Liver (tissue), 3 donors: ENCODE measurements around the gene CDC42BPA.

Experiments
- EGR1 ChIP-seq, 2 donors: IDR thresholded peaks; 2 replicates each; pipeline ENCODE4 v1.6.1; 2016 to 2018; ENCODE audit warnings: antibody characterized with exemption in 2 of 2, low read depth in 2 of 2
- GABPA ChIP-seq, 2 donors: IDR thresholded peaks in 1 of 2; conservative IDR thresholded peaks in 1 of 2; 2 replicates each; pipeline ENCODE4 v1.6.1; 2016; ENCODE audit warnings: antibody characterized with exemption in 2 of 2, mild to moderate bottlenecking in 1 of 2, moderate library complexity in 1 of 2
- HNF4G ChIP-seq: IDR thresholded peaks from 2 replicates; pipeline ENCODE4 v1.6.1; 2016; ENCODE audit warnings: antibody characterized with exemption
- JUND ChIP-seq, 2 donors: IDR thresholded peaks; 2 replicates each; pipeline ENCODE4 v1.6.1; 2016; ENCODE audit warnings: antibody characterized with exemption in 2 of 2
- TAF1 ChIP-seq: conservative IDR thresholded peaks from 2 replicates; pipeline ENCODE4 v1.6.1; 2016; ENCODE audit warnings: antibody characterized with exemption, mild to moderate bottlenecking
- YY1 ChIP-seq: IDR thresholded peaks from 2 replicates; pipeline ENCODE4 v1.6.1; 2016; ENCODE audit warnings: antibody characterized with exemption, mild to moderate bottlenecking
- TF ChIP-seq, protein P1 (sequence below): fragments of 150-350 bp; IDR thresholded peaks from 2 replicates; pipeline ENCODE4 v1.5.1; 2017; ENCODE audit warnings: improper control_type of control experiment, low read depth, low read length; ENCODE audit not compliant: missing input control
- TF ChIP-seq, protein P2 (sequence below): IDR thresholded peaks from 2 replicates; pipeline ENCODE4 v1.6.1; 2016; ENCODE audit warnings: antibody characterized with exemption
- TF ChIP-seq, protein P3 (sequence below): IDR thresholded peaks from 2 replicates; pipeline ENCODE4 v1.6.1; 2016; ENCODE audit warnings: antibody characterized with exemption, mild to moderate bottlenecking
- donor health status: healthy.
- donor health status: healthy.

DNA sequence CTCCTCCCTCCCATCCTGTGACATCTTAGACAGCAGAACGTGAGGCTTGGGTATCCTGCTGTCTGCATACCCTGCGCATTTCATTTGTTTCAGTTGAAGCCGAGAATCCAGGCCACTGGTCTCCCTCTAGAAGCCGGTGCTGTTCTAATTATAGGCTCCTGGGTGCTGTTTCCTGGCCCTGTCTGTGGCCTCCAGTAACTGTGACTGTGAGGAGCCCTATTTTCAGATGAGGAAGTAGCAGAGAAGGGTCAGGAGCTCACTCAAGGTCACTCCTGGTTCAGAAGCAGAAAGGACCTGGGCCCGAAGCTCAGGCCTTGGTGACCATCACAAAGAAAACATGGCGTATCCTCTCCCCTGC is 354.2 kb downstream of the CDC42BPA start:
- TF ChIP-seq GABPA (IDR thresholded peaks at IDR 0.05 in 1 of 2, conservative IDR thresholded peaks at IDR 0.05 in 1 of 2) (no peak), JUND (IDR thresholded peaks at IDR 0.05) (no peak), YY1 (no peak), HNF4G (no peak), TAF1 (no peak), EGR1 (IDR thresholded peaks at IDR 0.05; ENCODE audit: low read depth in 2 of 2) (no peak)
- TF ChIP-seq, protein P1, sequence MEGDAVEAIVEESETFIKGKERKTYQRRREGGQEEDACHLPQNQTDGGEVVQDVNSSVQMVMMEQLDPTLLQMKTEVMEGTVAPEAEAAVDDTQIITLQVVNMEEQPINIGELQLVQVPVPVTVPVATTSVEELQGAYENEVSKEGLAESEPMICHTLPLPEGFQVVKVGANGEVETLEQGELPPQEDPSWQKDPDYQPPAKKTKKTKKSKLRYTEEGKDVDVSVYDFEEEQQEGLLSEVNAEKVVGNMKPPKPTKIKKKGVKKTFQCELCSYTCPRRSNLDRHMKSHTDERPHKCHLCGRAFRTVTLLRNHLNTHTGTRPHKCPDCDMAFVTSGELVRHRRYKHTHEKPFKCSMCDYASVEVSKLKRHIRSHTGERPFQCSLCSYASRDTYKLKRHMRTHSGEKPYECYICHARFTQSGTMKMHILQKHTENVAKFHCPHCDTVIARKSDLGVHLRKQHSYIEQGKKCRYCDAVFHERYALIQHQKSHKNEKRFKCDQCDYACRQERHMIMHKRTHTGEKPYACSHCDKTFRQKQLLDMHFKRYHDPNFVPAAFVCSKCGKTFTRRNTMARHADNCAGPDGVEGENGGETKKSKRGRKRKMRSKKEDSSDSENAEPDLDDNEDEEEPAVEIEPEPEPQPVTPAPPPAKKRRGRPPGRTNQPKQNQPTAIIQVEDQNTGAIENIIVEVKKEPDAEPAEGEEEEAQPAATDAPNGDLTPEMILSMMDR: no peak
- TF ChIP-seq, protein P2, sequence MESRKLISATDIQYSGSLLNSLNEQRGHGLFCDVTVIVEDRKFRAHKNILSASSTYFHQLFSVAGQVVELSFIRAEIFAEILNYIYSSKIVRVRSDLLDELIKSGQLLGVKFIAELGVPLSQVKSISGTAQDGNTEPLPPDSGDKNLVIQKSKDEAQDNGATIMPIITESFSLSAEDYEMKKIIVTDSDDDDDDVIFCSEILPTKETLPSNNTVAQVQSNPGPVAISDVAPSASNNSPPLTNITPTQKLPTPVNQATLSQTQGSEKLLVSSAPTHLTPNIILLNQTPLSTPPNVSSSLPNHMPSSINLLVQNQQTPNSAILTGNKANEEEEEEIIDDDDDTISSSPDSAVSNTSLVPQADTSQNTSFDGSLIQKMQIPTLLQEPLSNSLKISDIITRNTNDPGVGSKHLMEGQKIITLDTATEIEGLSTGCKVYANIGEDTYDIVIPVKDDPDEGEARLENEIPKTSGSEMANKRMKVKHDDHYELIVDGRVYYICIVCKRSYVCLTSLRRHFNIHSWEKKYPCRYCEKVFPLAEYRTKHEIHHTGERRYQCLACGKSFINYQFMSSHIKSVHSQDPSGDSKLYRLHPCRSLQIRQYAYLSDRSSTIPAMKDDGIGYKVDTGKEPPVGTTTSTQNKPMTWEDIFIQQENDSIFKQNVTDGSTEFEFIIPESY: no peak
- TF ChIP-seq, protein P3, sequence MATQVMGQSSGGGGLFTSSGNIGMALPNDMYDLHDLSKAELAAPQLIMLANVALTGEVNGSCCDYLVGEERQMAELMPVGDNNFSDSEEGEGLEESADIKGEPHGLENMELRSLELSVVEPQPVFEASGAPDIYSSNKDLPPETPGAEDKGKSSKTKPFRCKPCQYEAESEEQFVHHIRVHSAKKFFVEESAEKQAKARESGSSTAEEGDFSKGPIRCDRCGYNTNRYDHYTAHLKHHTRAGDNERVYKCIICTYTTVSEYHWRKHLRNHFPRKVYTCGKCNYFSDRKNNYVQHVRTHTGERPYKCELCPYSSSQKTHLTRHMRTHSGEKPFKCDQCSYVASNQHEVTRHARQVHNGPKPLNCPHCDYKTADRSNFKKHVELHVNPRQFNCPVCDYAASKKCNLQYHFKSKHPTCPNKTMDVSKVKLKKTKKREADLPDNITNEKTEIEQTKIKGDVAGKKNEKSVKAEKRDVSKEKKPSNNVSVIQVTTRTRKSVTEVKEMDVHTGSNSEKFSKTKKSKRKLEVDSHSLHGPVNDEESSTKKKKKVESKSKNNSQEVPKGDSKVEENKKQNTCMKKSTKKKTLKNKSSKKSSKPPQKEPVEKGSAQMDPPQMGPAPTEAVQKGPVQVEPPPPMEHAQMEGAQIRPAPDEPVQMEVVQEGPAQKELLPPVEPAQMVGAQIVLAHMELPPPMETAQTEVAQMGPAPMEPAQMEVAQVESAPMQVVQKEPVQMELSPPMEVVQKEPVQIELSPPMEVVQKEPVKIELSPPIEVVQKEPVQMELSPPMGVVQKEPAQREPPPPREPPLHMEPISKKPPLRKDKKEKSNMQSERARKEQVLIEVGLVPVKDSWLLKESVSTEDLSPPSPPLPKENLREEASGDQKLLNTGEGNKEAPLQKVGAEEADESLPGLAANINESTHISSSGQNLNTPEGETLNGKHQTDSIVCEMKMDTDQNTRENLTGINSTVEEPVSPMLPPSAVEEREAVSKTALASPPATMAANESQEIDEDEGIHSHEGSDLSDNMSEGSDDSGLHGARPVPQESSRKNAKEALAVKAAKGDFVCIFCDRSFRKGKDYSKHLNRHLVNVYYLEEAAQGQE: no peak
